Breast epithelium (tissue), 4 donors: ENCODE measurements around the gene HMCN1. TPM values are rescaled to one million over a fixed set of nuclear protein-coding genes. Genes with fewer than 3 reads are reported as not detected.

Experiments used
- DNase-seq, 2 donors: peaks; one replicate each; pipeline ENCODE4 v3.0.0-alpha.2; 2019; ENCODE audit warnings: low spot score in 2 of 2
- H3K27ac ChIP-seq, 2 donors: fragments of 200-600 bp; sonication (generic) in 1 of 2; one replicate each; pipeline ENCODE4 v1.5.1; 2016 to 2019; ENCODE audit warnings: mild to moderate bottlenecking in 1 of 2
- H3K27me3 ChIP-seq, 2 donors: fragments of 200-600 bp; sonication (generic) in 1 of 2; one replicate each; pipeline versions ENCODE4 v1.5.1 to v1.6.0; 2017 to 2019; ENCODE audit warnings: control low read depth in 1 of 2, mild to moderate bottlenecking in 1 of 2
- H3K36me3 ChIP-seq: fragments of 200-600 bp; one replicate; pipeline ENCODE4 v1.5.1; 2019
- H3K4me1 ChIP-seq, 2 donors: fragments of 200-600 bp; sonication (generic); one replicate each; pipeline ENCODE4 v1.5.1; 2016 to 2019; ENCODE audit warnings: control low read depth in 1 of 2
- H3K4me3 ChIP-seq, 3 donors: fragments of 200-600 bp; sonication (generic); 1 replicate in 2 of 3; 2 replicates in 1 of 3; pipeline ENCODE4 v1.5.1; 2016 to 2019; ENCODE audit warnings: mild to moderate bottlenecking in 3 of 3, moderate library complexity in 2 of 3
- H3K9me3 ChIP-seq, 2 donors: fragments of 200-600 bp; sonication (generic) in 1 of 2; one replicate each; pipeline ENCODE4 v1.5.1; 2016 to 2019; ENCODE audit warnings: control low read depth in 1 of 2
- CTCF ChIP-seq, 3 donors: fragments of 450-650 bp; IDR thresholded peaks; one replicate each; pipeline ENCODE4 v1.5.1; 2016 to 2017; ENCODE audit warnings: antibody characterized with exemption in 3 of 3, mild to moderate bottlenecking in 3 of 3, moderate library complexity in 3 of 3
- POLR2A ChIP-seq: fragments of 450-650 bp; IDR thresholded peaks from one replicate; pipeline ENCODE4 v1.6.1; 2016; ENCODE audit warnings: antibody characterized with exemption, mild to moderate bottlenecking, moderate library complexity
- POLR2AphosphoS5 ChIP-seq, 3 donors: sonication (generic); formaldehyde crosslinking; IDR thresholded peaks; one replicate each; pipeline ENCODE4 v1.6.1; 2017; ENCODE audit warnings: antibody characterized with exemption in 3 of 3
- intact Hi-C: fragments of 100-400 bp; cut with DNase I; formaldehyde crosslinking; loops from one replicate; pipeline ENCODE4 v1.15.1; 2023; ENCODE audit warnings: low total_unique reads
- total RNA-seq, 3 donors: library from RNA; depleted of rRNA; stranded (reverse); fragments of >200 nt; gene quantifications; one replicate each; pipeline ENCODE4 v1.1.0, GENCODE V29; 2016

The HMCN1 gene
- total RNA-seq, 3 donors from 2014 or later: 7.8 to 18.4 (median 11.9) TPM

GRCh38 chr1:185759061-185759460, 24.9 kb downstream of the HMCN1 start:
- no peak for DNase-seq
- intact Hi-C loops: no loop called here
- Histone ChIP-seq H3K4me1 (no peaks in the 10 kb centered on the region), H3K27ac (no peak overlapping the region), H3K36me3 (no peaks in the 10 kb centered on the region), H3K27me3 (no peaks in the 10 kb centered on the region), H3K9me3 (no peaks in the 10 kb centered on the region), H3K4me3 (no peak overlapping the region)
- TF ChIP-seq POLR2A (no peak), CTCF (IDR thresholded peaks at IDR 0.05) (no peak), POLR2AphosphoS5 (IDR thresholded peaks at IDR 0.05) (no peak)

- Histone ChIP-seq H3K27ac (no peak overlapping the region), H3K36me3 (no peaks in the 10 kb centered on the region), H3K9me3 (no peaks in the 10 kb centered on the region), H3K4me3 (no peak overlapping the region), H3K27me3 (no peaks in the 10 kb centered on the region), H3K4me1 (no peaks in the 10 kb centered on the region)
- intact Hi-C loops: no loop called here
- no peak for DNase-seq
- no peak for TF ChIP-seq POLR2AphosphoS5 (IDR thresholded peaks at IDR 0.05)
- TF ChIP-seq POLR2A: no peak
- TF ChIP-seq CTCF (IDR thresholded peaks at IDR 0.05): no peak
These were observed 27.6 kb downstream of the HMCN1 start for GRCh38 chr1:185761841-185762240.

GRCh38 chr1:185767508-185768120, 33.4 kb downstream of the HMCN1 start:
- TF ChIP-seq CTCF (IDR thresholded peaks at IDR 0.05): no peak
- intact Hi-C loops: no loop called here
- Histone ChIP-seq H3K9me3 (no peaks in the 10 kb centered on the region), H3K4me1 (no peaks in the 10 kb centered on the region), H3K27ac (no peak overlapping the region), H3K4me3 (no peak overlapping the region), H3K27me3 (no peaks in the 10 kb centered on the region), H3K36me3 (no peaks in the 10 kb centered on the region)
- no peak for DNase-seq

- H3K4me1 ChIP-seq: no peaks in the 10 kb centered on the region
- H3K27me3 ChIP-seq: no peaks in the 10 kb centered on the region
- TF ChIP-seq CTCF (IDR thresholded peaks at IDR 0.05) (no peak), POLR2AphosphoS5 (IDR thresholded peaks at IDR 0.05) (no peak), POLR2A (no peak)
- H3K9me3 ChIP-seq: no peaks in the 10 kb centered on the region
- intact Hi-C loops: no loop called here
- H3K4me3 ChIP-seq: no peak overlapping the region
- H3K27ac ChIP-seq: no peak overlapping the region
- no peaks in the 10 kb centered on the region for H3K36me3 ChIP-seq
- no peak for DNase-seq
These were observed 34.2 kb downstream of the HMCN1 start for GRCh38 chr1:185768371-185768770.

- no peak for DNase-seq
- Histone ChIP-seq H3K27me3 (no peaks in the 10 kb centered on the region), H3K4me3 (no peak overlapping the region), H3K9me3 (no peaks in the 10 kb centered on the region), H3K36me3 (no peaks in the 10 kb centered on the region), H3K4me1 (no peaks in the 10 kb centered on the region), H3K27ac (no peak overlapping the region)
- intact Hi-C loops: no loop called here
- TF ChIP-seq POLR2AphosphoS5 (IDR thresholded peaks at IDR 0.05): no peak
- TF ChIP-seq CTCF (IDR thresholded peaks at IDR 0.05): no peak
- no peak for TF ChIP-seq POLR2A
These were observed 34.9 kb downstream of the HMCN1 start for GRCh38 chr1:185769136-185769535.
